HG03460 (cell line): ENCODE results near the gene CACYBP.
A peak's percentile ranks its signal among the peaks of the same experiment; 100 is the strongest.

ENCODE experiments used
- ATAC-seq: cut with Tn5 transposase; IDR thresholded peaks from one replicate; pipeline ENCODE4 v1.9.1; 2021; ENCODE audit not compliant: unreplicated experiment

The CACYBP gene, protein sequence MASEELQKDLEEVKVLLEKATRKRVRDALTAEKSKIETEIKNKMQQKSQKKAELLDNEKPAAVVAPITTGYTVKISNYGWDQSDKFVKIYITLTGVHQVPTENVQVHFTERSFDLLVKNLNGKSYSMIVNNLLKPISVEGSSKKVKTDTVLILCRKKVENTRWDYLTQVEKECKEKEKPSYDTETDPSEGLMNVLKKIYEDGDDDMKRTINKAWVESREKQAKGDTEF

GRCh38 chr1:174999936-175000696 lies at the start of gene CACYBP:
TSS of gene CACYBP (plus strand) at chr1:174999947. CDS start at chr1:175000181, 234 bp downstream.
- peak; percentile 9 for ATAC-seq

DNA sequence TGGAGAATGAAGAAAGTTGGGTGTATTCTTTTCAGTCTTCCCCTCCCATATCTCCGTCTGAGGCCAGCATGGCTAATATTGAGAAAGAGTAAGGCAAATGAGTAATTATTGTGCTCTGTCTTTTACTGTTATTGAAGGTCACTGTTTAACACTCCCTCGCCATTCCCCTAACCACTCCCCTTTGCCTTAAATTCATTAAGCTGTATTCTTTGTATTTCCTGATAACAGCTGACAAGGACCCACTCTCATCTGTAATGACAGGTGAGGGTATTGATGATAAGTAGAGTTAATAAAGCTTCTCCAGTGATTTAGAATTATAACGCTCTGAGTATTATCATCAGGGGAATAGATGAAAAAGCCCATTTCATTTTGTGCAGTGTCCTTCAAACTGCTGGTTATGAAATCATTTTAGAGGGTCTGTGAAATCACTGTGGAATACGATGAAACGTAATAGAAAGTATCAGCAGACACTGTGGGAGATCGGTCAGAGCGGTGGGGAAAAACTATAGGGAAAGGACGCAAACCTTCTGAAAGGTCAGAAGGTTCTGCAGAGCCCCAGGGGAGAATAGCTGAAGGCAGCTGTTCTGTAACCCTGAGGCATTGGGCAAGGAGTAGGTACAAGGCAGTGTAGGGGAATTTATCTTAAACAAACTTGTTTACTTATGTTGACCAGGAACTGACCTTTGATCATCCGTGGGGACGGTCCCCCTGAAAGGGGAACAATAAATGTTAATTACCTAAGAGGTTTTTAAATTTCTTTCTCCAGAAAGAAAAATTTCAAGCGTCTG lies 46.3 kb upstream of the CACYBP start:
- no peak for ATAC-seq

GRCh38 chr1:174954073-174954460 lies 45.7 kb upstream of the CACYBP start:
- no peak for ATAC-seq

GRCh38 chr1:174954671-174955669 lies 44.8 kb upstream of the CACYBP start:
- no peak for ATAC-seq

- no peak for ATAC-seq
Observed at GRCh38 chr1:174956086-174956485, 43.7 kb upstream of the CACYBP start.

GRCh38 chr1:174956976-174957375 lies 42.8 kb upstream of the CACYBP start:
- no peak for ATAC-seq

GRCh38 chr1:174957829-174958228 lies 41.9 kb upstream of the CACYBP start:
- ATAC-seq = no peak

DNA sequence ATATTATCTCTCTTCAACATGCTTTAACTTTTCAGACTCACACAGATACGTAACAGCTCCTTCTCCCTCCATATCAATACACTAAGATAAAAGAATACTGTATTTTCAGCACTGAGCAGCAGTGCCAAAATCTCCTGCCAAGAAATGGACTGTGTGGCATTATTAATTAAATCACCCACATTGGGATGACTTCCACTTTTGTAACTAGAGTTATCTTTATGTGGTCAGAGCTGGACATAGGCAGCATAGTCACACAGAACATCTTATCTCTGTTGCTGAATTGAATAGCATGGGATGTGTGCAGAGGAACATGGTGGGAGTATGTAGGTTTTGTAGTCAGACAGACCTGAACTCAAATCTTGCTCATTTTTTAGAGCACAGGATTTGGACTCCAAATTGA lies 41.4 kb upstream of the CACYBP start:
- ATAC-seq = no peak

GRCh38 chr1:174960362-174960761 lies 39.4 kb upstream of the CACYBP start:
- no peak for ATAC-seq

- ATAC-seq = no peak
Observed at GRCh38 chr1:174963529-174964125, 36.1 kb upstream of the CACYBP start.

GRCh38 chr1:174964261-174964971 lies 35.3 kb upstream of the CACYBP start:
- no peak for ATAC-seq

- no peak for ATAC-seq
Observed at GRCh38 chr1:174964972-174965361, 34.8 kb upstream of the CACYBP start.

DNA sequence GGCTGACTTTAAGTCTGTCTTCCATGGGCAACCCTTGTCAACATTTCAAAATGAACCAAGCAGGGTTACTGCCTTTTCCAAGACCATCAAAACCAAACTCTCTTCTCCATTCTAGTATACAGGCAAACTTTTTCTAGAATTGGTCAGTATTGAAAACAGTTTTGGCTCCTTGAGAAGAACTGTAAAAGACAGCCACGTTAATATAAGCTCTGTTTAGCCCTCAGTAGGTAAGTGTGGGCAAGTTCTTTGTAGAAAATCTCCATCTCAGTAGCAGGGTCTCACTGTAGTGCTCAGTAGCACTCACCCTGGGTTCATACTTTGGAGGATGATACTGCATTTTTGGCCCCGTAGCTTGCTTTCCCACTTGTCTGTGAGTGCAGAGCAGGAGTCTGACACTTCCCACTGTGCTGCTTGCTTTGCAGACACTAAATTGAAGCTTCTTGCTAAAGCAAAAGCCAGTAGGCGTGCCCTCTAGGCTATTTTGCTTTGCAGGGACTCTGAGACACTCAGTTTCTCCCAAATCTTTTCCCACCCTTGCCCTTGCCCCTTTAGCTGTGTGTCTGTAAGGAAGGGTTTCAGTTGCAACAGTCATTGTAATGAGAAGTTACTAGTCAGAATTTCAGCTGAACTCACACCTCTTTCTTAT lies 34.3 kb upstream of the CACYBP start:
- no peak for ATAC-seq

GRCh38 chr1:174966008-174966572 lies 33.7 kb upstream of the CACYBP start:
- ATAC-seq = no peak

- ATAC-seq = no peak
Observed at GRCh38 chr1:174967845-174968705, 31.7 kb upstream of the CACYBP start.

DNA sequence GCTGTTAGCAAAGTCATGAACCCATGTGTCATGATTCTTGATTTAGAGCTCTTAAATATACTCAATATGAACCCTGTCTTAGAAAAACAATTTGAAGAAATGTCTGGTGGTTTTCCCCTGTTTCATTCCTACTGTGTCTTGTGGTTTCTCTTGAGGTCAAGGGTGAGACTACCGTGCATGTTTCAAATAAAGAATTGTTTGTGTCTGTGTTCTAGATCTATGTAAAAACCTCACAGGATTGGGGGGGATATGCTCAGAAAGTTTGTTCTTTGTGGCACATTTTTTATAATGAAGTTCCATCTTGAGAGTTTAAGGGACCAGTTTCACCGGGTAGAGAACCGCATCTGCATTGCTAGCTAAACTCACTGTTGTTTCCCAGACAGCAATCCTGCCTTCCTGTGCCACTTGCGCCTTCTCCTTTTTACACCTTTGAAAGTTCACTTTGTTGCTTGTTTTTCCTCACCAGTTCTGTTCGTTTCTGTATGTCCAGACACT lies 30.9 kb upstream of the CACYBP start:
- ATAC-seq = peak; percentile 68

- ATAC-seq = peak; percentile 51
Observed at GRCh38 chr1:174969977-174970376, 29.8 kb upstream of the CACYBP start.

- no peak for ATAC-seq
Observed at GRCh38 chr1:174971466-174971865, 28.3 kb upstream of the CACYBP start.
